HPDE6-E6E7 (cell line): ENCODE measurements around the gene TOP3B.

Experiments
- DNase-seq: peaks from one replicate; pipeline ENCODE4 v3.0.0; 2011; ENCODE audit warnings: missing footprints; ENCODE audit errors: extremely low spot score

TOP3B gene

DNA sequence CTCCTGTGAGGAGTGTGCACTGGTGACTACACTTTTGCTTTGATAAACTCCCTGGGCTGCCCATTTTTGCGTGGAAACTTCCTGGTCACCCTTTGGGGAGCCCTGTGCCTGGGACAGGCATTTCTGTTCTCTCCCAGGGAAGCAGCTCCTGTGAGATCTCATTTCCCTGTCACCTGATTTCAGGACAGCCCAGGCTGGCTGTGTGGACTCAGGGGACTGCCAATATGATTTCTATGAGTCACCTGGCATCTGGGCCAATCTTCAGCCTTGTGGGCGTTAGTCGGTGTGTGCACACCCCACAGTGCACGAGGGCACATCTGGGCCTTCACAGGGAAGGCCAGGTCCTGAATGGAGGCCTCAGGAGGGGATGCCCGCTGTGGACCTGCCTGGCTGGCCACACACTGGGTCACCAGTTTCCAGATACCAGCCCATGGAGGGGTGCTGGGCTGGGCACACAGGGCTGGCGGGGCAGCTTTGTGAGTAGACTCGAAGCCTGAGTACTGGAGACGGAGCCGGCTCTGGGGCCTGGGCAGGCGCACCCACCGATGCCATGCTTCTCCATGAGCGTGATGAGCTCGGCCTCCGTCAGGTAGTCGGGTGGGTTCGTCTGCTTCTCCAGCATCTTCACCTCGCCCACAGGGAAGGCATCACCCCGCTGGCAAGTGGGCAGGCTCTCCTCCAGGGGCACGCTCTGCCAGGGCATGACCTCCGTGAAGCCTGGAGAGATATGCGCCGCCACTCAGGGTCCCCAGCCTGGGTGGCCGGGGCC is 20.5 kb downstream of the TOP3B start:
- DNase-seq: no peak

DNA sequence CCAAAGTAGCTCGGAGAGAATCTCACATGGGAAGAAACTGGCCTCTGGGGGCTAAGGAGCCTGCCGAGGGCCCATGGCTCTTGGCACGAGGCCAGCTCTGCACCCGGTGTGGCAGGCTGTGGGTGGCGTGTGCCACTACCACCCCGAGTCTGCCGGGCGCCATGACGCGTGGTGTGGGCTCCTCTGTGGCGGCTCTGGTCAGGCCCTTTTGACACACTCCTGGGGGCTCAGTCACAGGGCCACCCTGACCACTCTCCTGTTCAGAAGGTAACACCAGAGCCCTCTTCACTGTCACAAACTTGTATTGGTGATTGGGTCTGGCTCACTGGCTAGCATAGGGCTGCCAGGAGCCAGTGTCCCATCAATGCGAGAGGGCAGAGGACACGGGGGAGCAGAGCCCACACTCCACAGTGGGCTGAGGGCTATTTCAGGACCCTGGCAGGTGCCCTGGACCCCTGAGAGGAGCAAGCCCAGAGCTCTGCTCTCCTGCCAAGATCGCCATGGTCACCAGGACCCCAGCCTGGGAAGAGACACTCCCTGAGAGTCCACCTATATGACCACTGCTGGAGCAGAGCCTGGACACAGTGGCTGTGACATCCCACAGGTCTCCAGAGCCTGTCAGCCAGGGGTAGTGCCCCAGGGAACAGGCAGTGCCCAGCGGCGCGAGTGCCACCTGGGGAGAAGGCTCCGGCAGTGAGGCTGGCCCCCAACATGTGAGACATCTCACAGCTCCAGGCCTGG is 21.3 kb downstream of the TOP3B start:
- no peak for DNase-seq

DNA sequence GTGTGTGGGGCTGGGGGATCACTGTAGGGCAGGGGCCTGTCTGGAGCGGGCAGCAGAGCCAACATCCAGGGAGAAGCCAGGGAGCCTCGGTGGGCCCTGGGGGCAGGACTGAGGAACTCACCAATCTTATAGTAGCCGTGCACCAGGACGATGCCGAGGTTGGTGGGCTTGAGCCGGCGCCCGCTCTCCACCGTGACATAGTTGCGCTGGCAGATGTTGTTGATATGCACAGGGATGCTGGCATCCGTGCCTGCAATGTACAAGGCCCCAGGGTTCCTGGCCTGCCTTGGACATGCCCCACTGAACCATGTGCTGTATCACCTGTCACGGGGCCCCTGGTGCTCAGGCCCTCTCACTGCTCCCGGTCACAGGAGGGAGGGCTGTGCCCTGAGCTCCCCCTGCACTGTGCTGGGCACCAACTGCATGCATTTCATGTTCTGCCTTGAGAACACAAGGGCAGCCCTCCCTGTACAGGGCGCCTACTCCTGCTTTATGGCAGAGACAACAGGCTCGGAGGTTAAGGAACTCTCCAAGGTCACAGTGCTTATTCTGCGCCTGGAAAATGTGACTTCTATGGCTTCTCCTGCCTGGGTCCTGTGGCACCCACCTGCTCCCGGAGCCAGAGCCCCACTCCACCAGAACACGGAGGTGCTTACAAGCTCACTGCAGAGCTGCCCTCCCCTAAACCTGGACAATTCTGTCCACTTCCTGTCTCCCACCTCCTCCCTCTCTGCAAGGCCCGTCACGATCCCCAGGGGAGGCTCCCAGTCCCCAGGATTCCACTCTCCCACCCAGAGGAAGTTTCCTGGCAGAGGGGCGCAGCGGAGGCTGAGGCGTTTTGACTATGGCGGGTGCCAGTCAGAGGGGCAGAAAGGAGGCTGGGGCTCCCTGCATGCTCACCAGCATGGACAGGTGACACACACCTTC is 22.1 kb downstream of the TOP3B start:
- no peak for DNase-seq

DNA sequence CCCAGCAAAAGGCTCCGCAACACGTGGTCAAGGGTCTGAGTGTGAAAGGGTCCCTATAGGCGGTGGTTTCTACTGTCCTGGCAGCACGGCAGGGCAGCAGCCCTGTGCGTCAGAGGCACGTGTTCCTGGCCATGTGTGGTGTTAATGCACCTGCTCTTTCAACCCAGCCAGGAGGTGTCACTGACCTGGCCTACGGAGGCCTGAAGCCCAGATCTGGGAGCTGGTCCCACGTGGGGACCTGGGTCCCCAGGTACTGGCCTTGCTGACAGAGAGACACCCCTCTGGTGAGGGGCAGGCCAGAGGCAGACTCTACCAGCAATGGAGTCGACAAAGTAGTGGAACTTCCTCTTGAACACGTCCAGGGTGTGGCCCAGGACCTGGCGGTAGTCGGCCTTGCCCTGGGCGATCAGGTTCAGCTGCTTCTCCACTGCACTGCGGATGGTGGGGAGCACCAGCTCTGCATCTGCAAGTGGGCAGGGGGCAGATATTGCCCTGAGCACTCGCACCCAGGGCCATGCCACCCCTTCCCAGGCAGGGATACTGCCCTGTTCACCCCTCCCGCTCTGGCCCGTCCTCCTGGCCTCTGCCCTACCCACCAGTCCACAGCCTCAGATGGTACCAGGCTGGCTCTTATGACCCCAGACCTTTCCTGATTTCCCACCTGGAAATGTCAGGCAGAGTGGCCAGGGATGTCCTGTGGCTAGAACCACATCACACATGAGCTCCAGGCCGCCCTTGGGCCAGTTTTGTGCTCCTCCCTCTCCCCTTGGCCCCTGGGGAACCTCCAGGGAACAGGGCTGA is 23.1 kb downstream of the TOP3B start:
- DNase-seq: no peak

DNA sequence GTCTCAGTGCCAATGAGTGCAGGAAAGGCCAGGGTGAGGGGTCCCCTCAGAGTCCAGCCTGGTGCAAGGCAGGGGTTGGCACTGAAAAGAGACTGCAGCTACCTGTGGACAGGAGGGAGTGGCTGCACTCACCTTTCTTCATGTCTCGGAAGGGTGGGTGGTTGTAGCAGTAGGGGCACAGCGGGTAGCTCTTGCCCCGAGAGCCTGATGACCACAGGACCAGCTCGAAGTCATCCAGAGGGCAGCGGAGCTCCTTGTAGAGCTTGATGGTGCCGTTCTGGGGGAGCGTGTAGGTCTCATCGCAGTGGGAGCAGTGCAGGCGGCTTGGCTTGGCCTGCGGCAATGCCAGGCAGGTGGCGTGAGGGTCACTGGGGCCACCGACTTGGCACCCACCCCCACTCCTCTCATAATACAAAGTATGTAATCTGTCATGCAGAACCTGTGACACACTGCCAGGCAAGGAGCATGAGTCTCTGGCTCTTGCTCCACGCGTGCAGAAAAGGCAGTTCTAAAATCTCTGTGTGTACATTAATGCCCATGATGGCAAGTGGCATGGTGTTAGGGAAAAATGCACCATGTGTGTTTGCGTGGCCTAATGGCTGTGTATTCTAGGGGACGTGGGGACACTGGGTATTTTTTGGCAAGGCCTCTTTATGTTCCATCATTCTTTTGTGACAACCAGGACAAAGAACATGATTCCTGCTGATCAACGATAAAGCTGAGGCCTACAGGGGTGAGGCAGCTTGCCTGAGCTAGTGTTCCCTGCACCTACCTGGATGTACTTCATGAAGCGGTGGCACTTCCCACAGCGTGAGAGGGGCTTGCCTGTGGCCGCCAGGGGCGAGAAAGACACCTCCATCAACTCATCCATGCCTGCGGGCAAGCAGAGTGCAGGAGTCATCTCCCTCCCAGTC is 24.0 kb downstream of the TOP3B start:
- DNase-seq: no peak

DNA sequence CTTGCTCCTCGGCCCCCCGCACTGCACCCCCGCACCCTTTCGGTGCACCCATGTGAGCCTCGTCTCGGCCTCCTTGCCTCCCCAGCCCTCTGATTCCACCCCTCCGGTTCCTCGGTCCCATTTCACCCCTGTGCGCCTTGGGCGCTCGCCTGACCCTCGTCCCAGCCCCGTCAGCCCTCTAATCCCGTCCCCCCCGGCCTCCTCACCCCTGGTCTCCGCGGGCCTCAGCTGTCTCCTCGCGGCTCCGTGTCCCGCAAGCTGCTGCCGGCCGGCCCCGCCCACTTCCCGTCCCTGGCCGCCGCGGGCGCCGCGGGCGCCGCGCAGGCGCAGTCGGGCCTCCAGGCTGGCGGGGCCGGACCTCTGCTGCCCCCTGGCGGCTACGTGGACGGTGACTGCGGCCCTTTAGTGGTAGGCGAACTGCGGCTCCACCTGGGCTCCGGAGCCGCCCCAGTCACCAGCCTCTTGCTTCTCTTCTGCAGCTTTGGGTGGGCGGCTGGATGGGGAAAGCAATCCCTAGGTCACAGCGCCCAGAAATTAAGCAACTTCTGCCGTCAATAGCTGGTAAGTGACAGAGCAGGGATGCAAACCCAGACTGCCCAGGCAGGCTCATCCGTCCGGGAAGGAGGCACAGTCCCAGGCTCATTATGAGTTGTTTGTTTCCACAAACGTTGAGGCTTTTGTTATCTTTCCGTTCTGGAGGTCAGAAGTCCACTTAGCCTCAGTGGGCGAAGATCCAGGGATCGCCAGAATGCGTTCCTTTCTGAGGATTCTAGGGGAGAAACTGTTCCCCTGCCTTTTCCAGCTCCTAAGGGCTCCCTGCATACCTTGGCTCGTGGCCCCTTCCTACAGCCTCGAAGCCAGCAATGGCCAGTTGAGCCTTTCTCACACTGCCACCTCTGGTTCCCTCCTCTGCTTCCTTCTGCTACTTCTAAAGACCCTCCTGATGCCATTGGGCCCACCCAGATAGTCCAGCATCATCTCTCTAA is 29.7 kb downstream of the TOP3B start, which contains the start of gene PPM1F:
TSS of gene PPM1F (minus strand) at position 263 of the 986 bp plus-strand sequence. CDS start 6,800 bp downstream, outside the sequence.
- DNase-seq: peak; percentile 75

DNA sequence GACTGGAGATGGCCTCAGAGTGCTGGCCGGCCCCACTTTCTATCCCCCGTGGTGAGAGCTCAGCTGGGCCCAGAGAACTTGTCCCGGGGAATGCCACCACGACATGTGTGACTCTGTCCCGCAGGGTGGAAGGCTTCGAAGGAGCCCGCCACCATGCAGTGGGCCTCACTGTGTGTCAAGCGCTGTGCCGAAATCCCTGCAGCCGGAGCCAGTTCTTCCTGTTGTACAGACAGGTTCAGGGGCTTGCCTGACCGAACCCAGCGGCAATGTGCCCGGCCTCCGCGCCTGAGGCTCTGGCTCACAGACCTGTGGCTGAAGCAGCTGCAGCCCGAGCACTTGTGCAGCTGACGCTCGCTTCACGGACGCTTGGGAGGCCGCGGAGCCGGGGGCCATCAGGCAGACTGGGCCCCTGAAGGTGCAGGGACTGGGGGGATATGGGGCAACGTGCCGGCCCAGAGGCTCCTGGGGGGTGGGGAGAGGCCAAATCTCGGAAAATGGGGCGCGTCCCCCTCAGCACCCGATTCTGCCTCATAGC is 30.6 kb downstream of the TOP3B start:
- no peak for DNase-seq

DNA sequence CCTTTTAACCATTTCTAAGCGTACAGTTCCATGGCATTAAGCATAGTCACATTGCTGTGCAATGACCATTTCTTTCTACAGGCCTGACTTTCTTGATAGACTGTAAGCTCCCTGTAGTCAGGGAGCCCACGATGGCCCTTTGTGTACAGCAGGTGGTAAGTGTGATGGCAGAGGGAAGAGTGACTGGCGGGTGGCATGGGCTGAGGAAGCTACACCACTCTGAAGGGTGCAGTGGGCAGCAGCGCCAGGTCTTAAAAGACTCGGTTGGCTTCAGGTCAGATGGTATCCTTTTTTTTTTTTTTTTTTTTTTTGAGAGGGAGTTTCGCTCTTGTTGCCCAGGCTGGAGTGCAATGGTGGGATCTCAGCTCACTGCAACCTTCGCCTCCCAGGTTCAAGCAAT is 31.5 kb downstream of the TOP3B start:
- DNase-seq: no peak

DNA sequence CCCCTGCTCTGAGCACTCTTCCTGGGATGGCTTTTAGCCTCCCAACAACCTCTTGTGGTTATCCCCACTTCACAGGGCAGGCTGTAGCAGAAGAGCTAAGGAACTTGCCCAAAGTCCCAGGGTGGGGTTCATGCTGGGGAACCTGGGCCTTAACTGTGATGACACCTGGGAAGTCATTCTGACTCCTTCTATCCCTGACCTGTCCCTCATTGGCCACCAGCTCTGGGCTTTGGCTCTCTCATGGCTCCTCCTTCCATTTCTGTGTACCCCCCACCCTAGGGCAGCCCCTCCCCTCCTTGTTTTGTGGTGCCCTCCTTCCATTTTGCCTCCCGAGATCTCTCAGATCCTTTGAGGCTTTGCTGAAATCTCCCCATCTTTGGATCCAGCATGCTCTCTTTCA is 32.6 kb downstream of the TOP3B start:
- DNase-seq: no peak

GRCh38 chr22:21949569-21949918 is 33.0 kb downstream of the TOP3B start:
- DNase-seq: no peak

DNA sequence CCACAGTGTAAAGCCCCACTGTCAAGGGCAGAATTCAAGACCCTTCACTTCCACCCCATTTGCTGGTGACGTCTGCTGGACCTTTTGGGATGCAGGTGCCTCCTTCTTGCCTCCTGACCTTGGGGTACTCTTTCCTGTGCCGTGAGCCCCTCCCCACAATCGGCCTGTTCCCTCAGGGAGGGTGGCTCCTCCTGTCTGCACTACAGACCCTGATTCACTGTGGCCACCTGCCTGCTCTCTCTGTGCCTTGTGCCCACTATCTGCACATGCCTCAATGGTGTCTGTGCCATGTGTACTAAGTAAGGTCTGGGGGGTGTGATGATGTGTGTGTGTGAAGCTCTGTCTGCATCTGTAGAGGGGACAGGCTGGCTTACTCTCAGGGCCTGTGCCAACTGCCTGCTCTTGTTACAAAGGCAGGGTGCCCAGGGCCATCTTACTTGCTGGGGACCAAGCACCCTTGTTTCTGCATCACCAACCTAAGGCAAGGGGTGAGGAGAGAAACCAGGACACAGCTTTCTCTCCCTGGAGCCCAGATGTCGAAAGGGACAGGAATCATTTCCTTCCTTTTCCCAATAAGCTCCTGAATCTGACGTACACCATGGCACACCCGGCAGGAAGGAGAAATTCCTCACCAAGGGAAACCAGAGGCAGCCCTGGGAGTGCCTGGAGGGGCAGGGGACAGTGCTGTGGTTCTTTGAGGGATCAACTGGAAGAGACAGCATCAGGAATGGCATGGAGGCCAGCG is 33.6 kb downstream of the TOP3B start:
- DNase-seq: no peak

DNA sequence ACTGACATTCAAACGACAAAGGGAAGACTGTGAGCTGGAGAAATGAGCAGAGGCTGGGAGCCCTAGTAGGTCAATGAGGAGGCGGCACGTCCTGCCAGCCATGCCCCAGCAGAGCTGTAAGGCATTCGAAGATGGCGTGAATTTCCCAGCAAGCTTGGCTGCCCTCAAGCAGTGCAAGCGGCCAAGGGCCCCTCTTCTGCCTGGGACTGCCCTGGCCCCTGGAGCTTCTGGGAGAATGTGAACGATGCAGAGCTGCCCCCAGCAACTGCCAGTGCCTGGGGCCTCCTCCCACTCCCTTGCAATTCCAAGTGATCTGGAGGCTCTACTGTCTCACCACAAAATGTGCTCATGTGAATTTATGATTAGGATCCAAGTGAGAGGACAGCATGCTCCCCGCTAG is 34.2 kb downstream of the TOP3B start:
- DNase-seq: no peak

- DNase-seq: no peak
Observed at GRCh38 chr22:21947040-21948014, 35.3 kb downstream of the TOP3B start.

DNA sequence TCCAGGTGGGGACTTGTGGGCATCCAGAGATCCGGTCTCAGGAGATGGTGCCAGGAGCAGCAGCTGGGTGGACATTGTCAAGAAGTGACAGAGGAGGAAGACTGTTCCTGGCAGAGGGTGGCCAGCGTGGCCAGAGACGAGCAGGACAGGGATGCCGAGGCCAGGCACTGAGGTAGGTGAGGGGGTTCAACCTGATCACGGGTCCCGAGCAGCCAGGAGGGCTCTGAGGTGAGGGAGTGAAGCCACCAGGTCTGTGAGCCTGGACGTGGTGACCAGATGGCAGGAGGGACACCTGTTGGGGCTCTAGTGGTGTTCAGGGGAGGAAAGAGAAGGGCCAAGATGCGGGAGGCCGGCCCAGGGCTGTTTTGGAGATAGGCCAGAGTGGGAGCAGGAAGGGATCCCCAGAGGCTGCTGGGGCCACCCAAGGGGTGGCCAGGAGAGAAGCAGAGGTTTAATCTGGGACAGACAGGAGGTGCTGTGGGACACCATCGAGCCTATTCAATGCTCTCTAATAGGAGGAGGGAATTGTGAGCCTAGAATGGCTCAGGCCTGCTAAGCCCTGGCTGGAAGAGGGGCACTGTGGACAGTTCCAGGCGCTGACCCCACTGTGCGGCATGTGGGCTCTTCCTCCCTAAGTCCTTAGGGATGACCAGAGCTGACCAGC is 36.2 kb downstream of the TOP3B start:
- no peak for DNase-seq

DNA sequence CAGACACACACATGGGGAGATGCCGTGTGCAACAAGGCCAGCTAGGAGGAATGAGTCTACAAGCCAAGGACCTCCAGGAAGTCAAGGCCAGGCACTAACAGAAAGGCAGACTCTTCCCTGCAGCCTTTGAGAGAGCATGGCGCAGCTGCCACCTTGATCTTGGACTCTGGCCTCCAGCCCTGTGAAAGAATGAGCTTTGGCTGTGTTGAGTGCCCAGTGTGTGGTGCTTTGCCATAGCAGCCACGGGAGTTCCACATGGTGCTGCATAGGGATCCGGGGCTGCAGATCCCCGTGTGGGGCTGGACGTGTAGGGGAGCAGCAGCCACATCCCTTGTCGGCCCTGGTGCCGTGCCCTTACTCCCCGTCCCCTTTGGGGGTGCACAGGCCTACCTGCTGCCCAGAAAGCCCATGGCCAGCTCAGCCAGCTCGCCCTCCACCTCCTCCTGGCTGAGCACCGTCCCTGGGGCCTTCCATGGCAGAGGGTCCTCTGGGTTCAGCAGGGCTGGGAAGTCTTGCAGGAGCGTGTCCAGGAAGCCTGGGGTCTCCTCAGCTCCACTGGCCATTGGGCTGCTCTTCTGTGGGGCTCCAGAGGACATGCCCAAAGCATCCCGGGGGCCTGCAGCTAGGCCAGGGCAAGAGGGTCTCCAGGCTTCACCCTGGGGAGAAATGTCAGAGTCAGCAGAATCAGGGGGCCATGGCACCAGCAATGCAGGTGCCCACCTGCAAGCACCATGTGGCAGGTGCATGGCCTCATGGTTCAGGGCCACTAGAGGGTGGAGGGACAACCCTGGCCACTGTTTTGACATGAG is 36.9 kb downstream of the TOP3B start:
- DNase-seq: no peak
